Osteocyte (in vitro differentiated cells): Measurements from ENCODE around the gene RNF149. TPM values are rescaled to one million over a fixed set of nuclear protein-coding genes. Genes with fewer than 3 reads are reported as not detected.
A peak's percentile ranks its signal among the peaks of the same experiment; 100 is the strongest.
"Not testable (repeated sequence)": the region's sequence is repeated elsewhere in the genome, so short reads cannot be mapped to it uniquely, and the experiment has no call there.

ENCODE experiments used
- DNase-seq: peaks from one replicate; pipeline ENCODE4 v3.0.0; 2021; ENCODE audit warnings: mixed read lengths; ENCODE audit not compliant: unreplicated experiment; ENCODE audit errors: extremely low spot score
- H3K27ac Mint-ChIP-seq: one replicate; pipeline ENCODE4 v1.8.0; 2021; ENCODE audit warnings: mild to moderate bottlenecking, mixed read lengths; ENCODE audit not compliant: unreplicated experiment
- H3K27me3 Mint-ChIP-seq: one replicate; pipeline ENCODE4 v1.8.0; 2021; ENCODE audit warnings: mixed read lengths; ENCODE audit not compliant: unreplicated experiment
- H3K36me3 Mint-ChIP-seq: one replicate; pipeline ENCODE4 v1.8.0; 2021; ENCODE audit warnings: mixed read lengths; ENCODE audit not compliant: unreplicated experiment
- H3K4me1 Mint-ChIP-seq: one replicate; pipeline ENCODE4 v1.8.0; 2021; ENCODE audit warnings: mixed read lengths; ENCODE audit not compliant: unreplicated experiment
- H3K4me3 Mint-ChIP-seq: one replicate; pipeline ENCODE4 v1.8.0; 2021; ENCODE audit warnings: mild to moderate bottlenecking, moderate library complexity, mixed read lengths; ENCODE audit not compliant: unreplicated experiment
- H3K9me3 Mint-ChIP-seq: one replicate; pipeline ENCODE4 v1.8.0; 2021; ENCODE audit warnings: mixed read lengths; ENCODE audit not compliant: unreplicated experiment
- total RNA-seq: library from RNA; stranded (reverse); gene quantifications from 2 replicates; pipeline ENCODE4 v1.2.1, GENCODE V29; 2021
- TF ChIP-seq, protein P1 (sequence below): fragments of 200-600 bp; sonication (generic); IDR thresholded peaks from 2 replicates; pipeline ENCODE4 v1.5.0; 2021; ENCODE audit warnings: antibody characterized with exemption, mild to moderate bottlenecking, moderate library complexity

RNF149 gene
- total RNA-seq, 1 donor from 2014 or later, result 31.8 TPM

DNA sequence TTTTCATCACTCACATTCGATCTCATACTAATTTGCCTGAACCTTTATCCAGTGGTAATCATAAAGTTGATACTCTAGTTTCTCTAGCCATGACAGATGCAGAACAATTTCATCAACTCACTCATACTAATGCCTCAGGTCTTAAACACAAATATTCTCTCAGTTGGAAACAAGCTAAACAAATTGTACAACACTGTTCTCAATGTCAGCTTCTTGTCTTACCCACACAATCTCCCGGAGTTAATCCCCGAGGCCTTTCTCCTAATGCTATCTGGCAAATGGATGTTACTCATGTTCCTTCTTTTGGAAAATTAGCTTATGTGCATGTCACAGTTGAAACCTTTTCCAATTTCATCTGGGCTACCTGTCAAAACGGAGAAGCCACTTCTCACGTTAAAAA, 67.3 kb downstream of the RNF149 start:
- peaks cover 6% of the 10 kb centered on the region for H3K27me3 Mint-ChIP-seq
- TF ChIP-seq, protein P1, sequence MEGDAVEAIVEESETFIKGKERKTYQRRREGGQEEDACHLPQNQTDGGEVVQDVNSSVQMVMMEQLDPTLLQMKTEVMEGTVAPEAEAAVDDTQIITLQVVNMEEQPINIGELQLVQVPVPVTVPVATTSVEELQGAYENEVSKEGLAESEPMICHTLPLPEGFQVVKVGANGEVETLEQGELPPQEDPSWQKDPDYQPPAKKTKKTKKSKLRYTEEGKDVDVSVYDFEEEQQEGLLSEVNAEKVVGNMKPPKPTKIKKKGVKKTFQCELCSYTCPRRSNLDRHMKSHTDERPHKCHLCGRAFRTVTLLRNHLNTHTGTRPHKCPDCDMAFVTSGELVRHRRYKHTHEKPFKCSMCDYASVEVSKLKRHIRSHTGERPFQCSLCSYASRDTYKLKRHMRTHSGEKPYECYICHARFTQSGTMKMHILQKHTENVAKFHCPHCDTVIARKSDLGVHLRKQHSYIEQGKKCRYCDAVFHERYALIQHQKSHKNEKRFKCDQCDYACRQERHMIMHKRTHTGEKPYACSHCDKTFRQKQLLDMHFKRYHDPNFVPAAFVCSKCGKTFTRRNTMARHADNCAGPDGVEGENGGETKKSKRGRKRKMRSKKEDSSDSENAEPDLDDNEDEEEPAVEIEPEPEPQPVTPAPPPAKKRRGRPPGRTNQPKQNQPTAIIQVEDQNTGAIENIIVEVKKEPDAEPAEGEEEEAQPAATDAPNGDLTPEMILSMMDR, result no peak
- H3K4me1 Mint-ChIP-seq, result no peaks in the 10 kb centered on the region
- DNase-seq, result no peak
- H3K36me3 Mint-ChIP-seq, result no peaks in the 10 kb centered on the region
- H3K9me3 Mint-ChIP-seq, result no peaks in the 10 kb centered on the region
- H3K27ac Mint-ChIP-seq, result no peak overlapping the region
- H3K4me3 Mint-ChIP-seq, result no peak overlapping the region

DNA sequence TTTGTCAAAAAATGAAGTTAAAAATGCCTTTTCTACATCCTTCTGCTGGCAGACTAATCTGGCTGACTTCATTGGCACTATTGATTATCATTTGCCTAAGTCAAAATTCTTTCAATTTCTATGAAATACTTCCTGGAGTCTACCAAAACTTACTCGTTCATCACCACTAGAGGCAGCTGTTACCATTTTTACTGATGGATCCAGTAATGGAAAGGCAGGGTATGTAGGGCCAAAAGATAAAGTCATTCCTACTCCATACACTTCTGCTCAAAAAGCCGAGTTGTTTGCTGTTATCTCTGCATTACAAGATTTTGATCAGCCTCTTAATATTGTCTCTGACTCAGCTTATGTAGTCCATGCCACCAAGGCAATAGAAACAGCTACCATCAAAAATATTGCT, 67.8 kb downstream of the RNF149 start:
- H3K9me3 Mint-ChIP-seq, DNase-seq, H3K4me3 Mint-ChIP-seq, H3K27ac Mint-ChIP-seq, H3K27me3 Mint-ChIP-seq, H3K36me3 Mint-ChIP-seq, H3K4me1 Mint-ChIP-seq: not testable (repeated sequence)
- TF ChIP-seq, protein P1, result peak; percentile 45

DNA sequence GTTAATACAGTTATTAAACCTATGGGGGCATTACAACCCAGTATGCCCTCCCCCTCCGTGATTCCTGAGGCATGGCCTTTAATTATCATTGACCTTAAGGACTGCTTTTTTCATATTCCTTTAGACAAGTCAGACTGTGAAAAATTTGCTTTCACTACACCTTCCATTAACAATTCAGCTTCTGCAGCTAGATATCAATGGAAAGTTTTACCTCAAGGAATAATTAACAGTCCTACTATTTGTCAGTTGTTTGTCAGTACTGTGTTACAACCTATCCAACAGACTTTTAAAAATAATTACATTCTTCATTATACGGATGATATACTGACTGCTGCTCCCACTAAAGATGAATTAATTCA, 68.8 kb downstream of the RNF149 start:
- not testable (repeated sequence) for H3K27ac Mint-ChIP-seq, H3K27me3 Mint-ChIP-seq, H3K9me3 Mint-ChIP-seq, H3K4me3 Mint-ChIP-seq, DNase-seq, H3K4me1 Mint-ChIP-seq, H3K36me3 Mint-ChIP-seq

DNA sequence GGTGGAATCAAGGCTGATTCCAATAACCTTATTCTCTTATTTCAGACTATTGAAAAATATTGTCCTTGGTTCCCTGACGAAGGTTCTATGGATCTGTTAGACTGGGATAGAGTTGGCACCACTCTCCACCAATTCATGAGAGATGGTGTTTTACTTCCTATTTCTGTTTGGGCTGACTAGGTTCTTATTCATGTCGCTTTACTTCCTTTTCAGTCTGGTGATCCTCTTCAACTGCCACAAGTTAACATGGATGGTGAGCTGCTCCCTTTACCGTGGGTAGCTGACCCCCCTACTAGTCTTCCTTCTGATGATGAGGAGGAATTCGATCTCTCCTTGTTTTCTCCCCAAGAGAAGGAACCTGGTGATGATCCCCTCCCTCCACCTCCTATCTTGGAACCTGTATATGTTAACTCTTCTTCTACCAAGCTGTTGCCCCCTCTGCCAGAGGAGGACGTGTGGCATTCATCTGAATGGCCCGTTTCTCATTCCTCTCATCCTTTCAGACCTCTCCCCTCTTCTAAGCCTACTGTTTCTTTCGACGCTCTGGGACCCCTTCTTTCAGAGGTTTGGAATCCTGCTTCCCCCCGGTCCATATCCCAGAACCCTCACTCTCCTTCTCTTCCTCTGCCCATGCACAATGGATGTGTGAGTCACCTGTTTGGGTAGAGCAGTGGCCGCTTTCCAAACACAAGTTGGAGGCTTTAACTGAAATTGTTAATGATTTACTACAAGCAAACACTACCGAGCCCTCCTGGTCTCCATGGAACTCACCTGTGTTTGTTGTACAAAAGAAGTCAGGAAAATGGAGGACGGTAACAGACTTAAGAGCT, 69.4 kb downstream of the RNF149 start:
- H3K27ac Mint-ChIP-seq, result no peak overlapping the region
- H3K36me3 Mint-ChIP-seq, result no peaks in the 10 kb centered on the region
- TF ChIP-seq, protein P1, result no peak
- H3K9me3 Mint-ChIP-seq, result peaks cover 4% of the 10 kb centered on the region
- H3K4me3 Mint-ChIP-seq, result no peak overlapping the region
- no peak for DNase-seq
- no peaks in the 10 kb centered on the region for H3K4me1 Mint-ChIP-seq
- H3K27me3 Mint-ChIP-seq, result peaks cover 6% of the 10 kb centered on the region

DNA sequence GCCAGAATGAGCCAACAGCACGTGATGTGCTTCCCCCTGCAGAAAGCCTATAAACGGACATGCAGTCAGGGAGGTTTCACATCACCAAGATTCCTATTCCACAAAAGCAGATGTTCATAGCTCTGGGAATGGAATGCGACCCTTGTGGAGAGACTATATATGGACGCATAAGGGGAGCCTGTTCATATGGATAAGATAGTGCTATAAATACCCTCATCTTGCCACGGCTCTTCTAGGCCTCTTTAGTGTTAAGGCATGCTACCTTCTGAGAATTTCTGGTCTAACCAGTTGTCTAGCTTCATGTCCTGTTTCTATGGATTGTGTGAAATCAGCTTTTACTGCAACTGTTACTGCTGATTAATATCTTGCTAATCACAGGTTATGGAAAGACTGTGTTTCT, 70.6 kb downstream of the RNF149 start:
- not testable (repeated sequence) for H3K9me3 Mint-ChIP-seq, H3K36me3 Mint-ChIP-seq, H3K27me3 Mint-ChIP-seq, H3K27ac Mint-ChIP-seq, DNase-seq, H3K4me1 Mint-ChIP-seq, H3K4me3 Mint-ChIP-seq

DNA sequence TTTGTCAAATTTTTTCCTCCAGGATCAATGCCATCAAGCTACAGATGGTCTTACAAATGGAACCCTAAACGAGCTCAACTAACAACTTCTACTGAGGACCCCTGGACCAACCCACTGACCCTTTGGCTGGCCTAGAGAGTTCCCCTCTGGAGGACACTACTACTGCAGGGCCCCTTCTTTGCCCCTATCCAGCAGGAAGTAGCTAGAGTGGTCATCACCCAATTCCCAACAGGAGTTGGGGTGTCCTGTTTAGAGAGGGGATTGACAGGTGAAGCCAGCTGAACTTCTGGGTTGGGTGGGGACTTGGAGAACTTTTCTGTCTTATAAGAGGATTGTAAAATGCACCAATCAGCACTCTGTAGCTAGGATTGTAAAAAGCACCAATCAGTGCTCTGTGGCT, 72.5 kb downstream of the RNF149 start:
- not testable (repeated sequence) for H3K27ac Mint-ChIP-seq, H3K4me1 Mint-ChIP-seq, H3K4me3 Mint-ChIP-seq, H3K9me3 Mint-ChIP-seq, DNase-seq, H3K27me3 Mint-ChIP-seq, H3K36me3 Mint-ChIP-seq
